T-helper 17 cell (primary cell): ENCODE measurements around the gene ACHE. TPM values are rescaled to one million over a fixed set of nuclear protein-coding genes. Genes with fewer than 3 reads are reported as not detected.
A peak's percentile ranks its signal among the peaks of the same experiment; 100 is the strongest.
"Not testable (repeated sequence)": the region's sequence is repeated elsewhere in the genome, so short reads cannot be mapped to it uniquely, and the experiment has no call there.

Experiments used
- ATAC-seq: fragments of 150-1000 bp; cut with Tn5 transposase; 2 replicates; pipeline ENCODE4 v1.10.0; 2021; ENCODE audit warnings: mild to moderate bottlenecking, moderate library complexity
- DNase-seq, 3 donors: peaks; one replicate each; pipeline versions ENCODE4 v3.0.0 to v3.0.0-alpha.2; 2020 to 2021
- H3K9me3 ChIP-seq: one replicate; pipeline ENCODE4 v1.7.0; 2013; ENCODE audit warnings: low read length, mild to moderate bottlenecking; ENCODE audit not compliant: control insufficient read depth, poor library complexity, severe bottlenecking
- H3K27ac Mint-ChIP-seq: one replicate; pipeline ENCODE4 v1.8.0; 2022; ENCODE audit warnings: mild to moderate bottlenecking, moderate library complexity, mixed read lengths
- H3K27me3 Mint-ChIP-seq: one replicate; pipeline ENCODE4 v1.8.0; 2022; ENCODE audit warnings: mixed read lengths
- H3K36me3 Mint-ChIP-seq: one replicate; pipeline ENCODE4 v1.8.0; 2022; ENCODE audit warnings: low read depth, mixed read lengths
- H3K4me1 Mint-ChIP-seq: one replicate; pipeline ENCODE4 v1.8.0; 2022; ENCODE audit warnings: mild to moderate bottlenecking, mixed read lengths
- H3K4me3 Mint-ChIP-seq: one replicate; pipeline ENCODE4 v1.8.0; 2022; ENCODE audit warnings: mild to moderate bottlenecking, moderate library complexity, mixed read lengths
- total RNA-seq, 4 donors: library from RNA in 2 of 4; stranded (reverse) in 2 of 4; gene quantifications; one replicate each; pipeline ENCODE4 v1.2.3 and lab custom pipeline; 2022 to 2026

The ACHE gene
- total RNA-seq, 2 donors from 2014 or later: 0.21 to 0.25 TPM

DNA sequence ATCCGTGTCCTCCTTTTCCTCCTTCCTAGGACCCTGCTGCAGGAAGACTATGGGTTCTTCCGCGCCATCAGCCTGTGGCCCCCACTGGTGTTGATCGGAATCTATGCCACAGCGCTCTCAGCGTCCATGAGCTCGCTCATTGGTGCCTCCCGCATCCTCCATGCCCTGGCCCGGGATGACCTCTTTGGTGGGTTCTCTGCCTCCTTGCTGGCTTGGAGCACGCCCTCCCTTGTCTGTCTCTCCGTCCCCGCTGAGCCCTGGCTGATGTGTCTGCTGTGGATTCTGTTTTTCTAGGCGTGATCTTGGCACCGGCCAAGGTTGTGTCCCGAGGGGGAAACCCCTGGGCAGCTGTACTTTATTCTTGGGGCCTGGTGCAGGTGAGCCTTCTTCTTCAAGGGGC, 35.8 kb downstream of the ACHE start:
- DNase-seq (no peak), ATAC-seq (no peak)
- H3K4me1 Mint-ChIP-seq: peaks cover 20% of the 10 kb centered on the region
- no peaks in the 10 kb centered on the region for H3K9me3 ChIP-seq
- H3K27me3 Mint-ChIP-seq: no peaks in the 10 kb centered on the region
- H3K36me3 Mint-ChIP-seq: peaks cover 7% of the 10 kb centered on the region
- H3K27ac Mint-ChIP-seq: peak overlapping the region; percentile 3
- no peak overlapping the region for H3K4me3 Mint-ChIP-seq

DNA sequence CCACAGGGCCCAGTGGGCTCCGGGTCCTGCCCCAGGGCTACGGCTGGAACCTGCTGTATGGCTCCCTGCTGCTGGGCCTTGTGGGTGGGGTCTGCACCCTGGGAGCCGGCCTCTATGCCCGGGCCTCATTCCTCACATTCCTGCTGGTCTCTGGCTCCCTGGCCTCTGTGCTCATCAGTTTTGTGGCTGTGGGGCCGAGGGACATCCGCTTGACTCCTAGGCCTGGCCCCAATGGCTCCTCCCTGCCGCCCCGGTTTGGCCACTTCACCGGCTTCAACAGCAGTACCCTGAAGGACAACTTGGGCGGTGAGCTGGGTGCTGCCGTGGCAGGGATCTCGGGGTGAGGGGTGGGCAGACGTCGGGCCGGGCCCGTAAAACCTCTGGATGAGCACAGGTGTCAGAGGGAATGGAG, 38.8 kb downstream of the ACHE start:
- H3K27me3 Mint-ChIP-seq: no peaks in the 10 kb centered on the region
- DNase-seq (no peak), ATAC-seq (no peak)
- H3K9me3 ChIP-seq: no peaks in the 10 kb centered on the region
- H3K36me3 Mint-ChIP-seq: peaks cover 3% of the 10 kb centered on the region
- H3K4me3 Mint-ChIP-seq: no peak overlapping the region
- peak overlapping the region; percentile 9 for H3K27ac Mint-ChIP-seq
- peaks cover 38% of the 10 kb centered on the region for H3K4me1 Mint-ChIP-seq

DNA sequence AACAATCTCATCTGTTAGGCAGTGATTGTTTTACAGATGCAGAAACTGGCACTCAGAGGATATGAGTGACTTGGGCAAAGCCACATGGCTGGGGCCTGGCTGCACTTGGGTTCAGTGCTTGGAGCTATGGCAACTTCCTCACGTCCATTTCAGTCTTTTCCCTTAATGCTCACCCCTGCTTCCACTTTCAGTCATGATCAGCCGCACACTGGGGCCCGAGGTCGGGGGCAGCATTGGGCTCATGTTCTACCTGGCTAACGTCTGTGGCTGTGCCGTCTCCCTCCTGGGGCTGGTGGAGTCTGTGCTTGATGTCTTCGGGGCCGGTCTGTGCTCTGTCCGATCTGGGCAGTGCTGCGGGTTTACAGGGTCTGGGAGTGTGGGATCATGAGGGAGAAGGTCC, 40.2 kb downstream of the ACHE start:
- H3K36me3 Mint-ChIP-seq: no peaks in the 10 kb centered on the region
- H3K27ac Mint-ChIP-seq: no peak overlapping the region
- peaks cover 39% of the 10 kb centered on the region for H3K4me1 Mint-ChIP-seq
- no peak for ATAC-seq
- H3K4me3 Mint-ChIP-seq: peak overlapping the region; percentile 12
- H3K27me3 Mint-ChIP-seq: no peaks in the 10 kb centered on the region
- DNase-seq: no peak
- no peaks in the 10 kb centered on the region for H3K9me3 ChIP-seq

DNA sequence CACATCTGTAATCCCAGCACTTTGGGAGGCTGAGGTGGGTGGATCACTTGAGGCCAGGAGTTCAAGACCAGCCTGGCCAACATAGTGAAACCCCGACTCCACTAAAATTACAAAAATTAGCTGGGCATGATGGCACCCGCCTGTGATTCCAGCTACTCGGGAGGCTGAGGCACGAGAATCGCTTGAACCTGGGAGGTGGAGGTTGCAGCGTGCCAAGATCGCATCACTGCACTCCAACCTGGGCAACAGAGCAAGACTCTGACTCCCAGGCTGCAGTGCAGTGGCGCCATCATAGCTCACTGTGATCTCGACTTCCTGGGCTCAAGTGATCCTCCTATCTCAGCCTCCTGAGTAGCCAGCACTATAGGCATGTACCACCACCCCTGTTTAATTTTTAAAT, 40.8 kb downstream of the ACHE start:
- not testable (repeated sequence) for DNase-seq, H3K9me3 ChIP-seq, H3K27ac Mint-ChIP-seq, H3K4me3 Mint-ChIP-seq, H3K36me3 Mint-ChIP-seq, ATAC-seq, H3K27me3 Mint-ChIP-seq
- H3K4me1 Mint-ChIP-seq: peaks cover 36% of the 10 kb centered on the region

DNA sequence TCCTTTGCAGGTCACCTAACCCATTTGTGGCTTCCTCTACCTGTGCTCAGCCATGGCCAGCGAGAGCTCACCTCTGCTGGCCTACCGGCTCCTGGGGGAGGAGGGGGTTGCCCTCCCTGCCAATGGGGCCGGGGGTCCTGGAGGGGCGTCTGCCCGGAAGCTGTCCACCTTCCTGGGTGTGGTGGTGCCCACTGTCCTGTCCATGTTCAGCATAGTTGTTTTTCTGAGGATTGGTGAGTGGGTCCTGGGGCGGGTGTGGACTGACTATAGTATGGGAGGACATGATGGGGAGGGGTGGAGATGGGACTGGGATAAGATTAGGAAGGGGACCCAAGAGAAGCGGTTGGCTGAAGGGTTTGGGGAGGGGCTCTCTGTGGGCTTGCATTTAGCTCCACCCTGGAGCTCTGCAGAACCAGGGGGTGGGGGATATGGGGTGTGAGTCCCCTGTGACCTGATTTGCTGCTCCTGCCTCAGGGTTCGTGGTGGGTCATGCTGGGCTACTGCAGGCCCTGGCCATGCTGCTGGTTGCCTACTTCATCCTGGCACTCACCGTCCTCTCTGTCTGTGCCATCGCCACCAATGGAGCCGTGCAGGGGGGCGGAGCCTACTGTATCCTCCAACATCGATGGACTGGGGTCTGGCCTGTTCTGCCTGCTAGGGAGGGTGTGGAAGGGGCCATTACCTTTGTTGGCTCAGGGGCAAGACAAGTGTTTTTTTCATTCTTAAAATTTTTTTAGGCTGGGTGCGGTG, 41.4 kb downstream of the ACHE start:
- peaks cover 33% of the 10 kb centered on the region for H3K4me1 Mint-ChIP-seq

DNA sequence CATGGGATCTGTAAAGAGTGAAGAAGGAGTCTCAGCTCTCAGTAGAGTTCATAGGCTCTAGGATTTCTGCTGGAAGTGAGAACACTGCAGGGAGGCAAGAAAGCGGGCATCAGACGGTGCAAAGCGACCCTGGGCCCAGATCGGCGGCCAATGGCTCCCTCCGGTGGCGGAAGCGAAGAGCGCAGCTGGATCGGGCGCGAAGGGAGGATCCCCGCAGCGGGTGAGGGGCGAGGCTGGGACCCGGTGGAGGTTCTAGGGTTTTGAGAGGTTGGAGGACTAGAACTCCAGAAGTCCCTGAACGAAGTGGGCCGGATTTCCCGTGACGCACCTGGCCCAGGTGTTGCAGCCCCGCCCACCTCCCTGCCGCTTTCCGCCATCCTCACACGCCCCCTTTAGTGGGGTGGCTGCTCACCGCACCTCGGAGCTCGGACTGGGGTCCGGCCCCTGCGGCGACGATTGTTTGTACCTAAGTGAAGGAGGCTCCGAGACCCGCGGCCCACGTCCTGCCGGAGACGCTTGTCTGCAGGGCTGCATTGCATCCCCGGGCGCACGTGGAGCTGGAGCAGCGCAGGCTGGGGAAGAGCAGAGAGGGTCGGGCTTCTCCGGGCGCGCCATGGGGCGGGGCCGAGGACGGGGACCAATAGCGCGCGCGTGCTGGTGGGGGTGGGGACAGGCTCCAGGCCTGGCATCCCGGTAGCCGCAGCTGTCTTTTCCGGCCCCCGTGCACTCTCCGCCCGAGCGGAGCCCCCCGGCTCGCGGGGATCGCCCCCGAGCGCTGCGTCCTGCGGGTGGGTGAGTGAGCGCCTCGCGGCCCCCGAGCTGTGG, 43.4 kb downstream of the ACHE start, which contains the start of gene SLC12A9:
Gene SLC12A9, plus strand, starts transcription at position 666 of the 825 bp plus-strand sequence. CDS start 1,485 bp downstream, outside the sequence.
- DNase-seq (peak; percentile 81 to 83 (median 82)), ATAC-seq (peak; percentile 94)
- no peaks in the 10 kb centered on the region for H3K27me3 Mint-ChIP-seq
- H3K27ac Mint-ChIP-seq: peak within 1 kb of the TSS; percentile 86
- H3K36me3 Mint-ChIP-seq: no peaks in the 10 kb centered on the region
- peak within 1 kb of the TSS; percentile 97 for H3K4me3 Mint-ChIP-seq
- peaks cover 29% of the 10 kb centered on the region for H3K4me1 Mint-ChIP-seq
- H3K9me3 ChIP-seq: no peaks in the 10 kb centered on the region

More for the DNA sequence above, 41.4 kb downstream of the ACHE start:
- H3K36me3 Mint-ChIP-seq: no peaks in the 10 kb centered on the region
- peak overlapping the region; percentile 47 for H3K27ac Mint-ChIP-seq
- H3K4me3 Mint-ChIP-seq: peak overlapping the region; percentile 97
- H3K27me3 Mint-ChIP-seq: no peaks in the 10 kb centered on the region
- DNase-seq (no peak), ATAC-seq (no peak)
- no peaks in the 10 kb centered on the region for H3K9me3 ChIP-seq

DNA sequence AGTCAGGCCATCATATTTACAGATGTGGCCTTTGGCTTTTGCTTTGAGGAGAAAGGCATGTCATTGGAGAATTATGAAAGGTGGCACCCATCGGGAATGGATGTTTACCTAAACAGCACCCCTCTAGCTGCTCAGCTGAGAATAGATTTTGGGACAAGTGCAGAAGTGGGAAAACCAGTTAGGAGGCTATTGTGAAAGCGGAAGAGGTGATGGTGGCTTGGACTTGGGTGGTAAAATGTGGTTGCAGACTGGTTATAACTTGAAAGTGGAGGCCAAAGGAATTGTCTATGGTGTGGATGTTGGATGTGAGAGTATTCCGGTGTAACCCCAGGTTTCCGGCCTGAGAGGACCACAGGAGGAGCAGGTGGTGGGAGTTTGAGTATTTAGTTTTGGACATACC, 48.3 kb downstream of the ACHE start:
- ATAC-seq (no peak), DNase-seq (no peak)
- H3K27me3 Mint-ChIP-seq: no peaks in the 10 kb centered on the region
- no peaks in the 10 kb centered on the region for H3K36me3 Mint-ChIP-seq
- no peaks in the 10 kb centered on the region for H3K9me3 ChIP-seq
- H3K4me1 Mint-ChIP-seq: peaks cover 8% of the 10 kb centered on the region
- H3K4me3 Mint-ChIP-seq: no peak overlapping the region
- no peak overlapping the region for H3K27ac Mint-ChIP-seq

DNA sequence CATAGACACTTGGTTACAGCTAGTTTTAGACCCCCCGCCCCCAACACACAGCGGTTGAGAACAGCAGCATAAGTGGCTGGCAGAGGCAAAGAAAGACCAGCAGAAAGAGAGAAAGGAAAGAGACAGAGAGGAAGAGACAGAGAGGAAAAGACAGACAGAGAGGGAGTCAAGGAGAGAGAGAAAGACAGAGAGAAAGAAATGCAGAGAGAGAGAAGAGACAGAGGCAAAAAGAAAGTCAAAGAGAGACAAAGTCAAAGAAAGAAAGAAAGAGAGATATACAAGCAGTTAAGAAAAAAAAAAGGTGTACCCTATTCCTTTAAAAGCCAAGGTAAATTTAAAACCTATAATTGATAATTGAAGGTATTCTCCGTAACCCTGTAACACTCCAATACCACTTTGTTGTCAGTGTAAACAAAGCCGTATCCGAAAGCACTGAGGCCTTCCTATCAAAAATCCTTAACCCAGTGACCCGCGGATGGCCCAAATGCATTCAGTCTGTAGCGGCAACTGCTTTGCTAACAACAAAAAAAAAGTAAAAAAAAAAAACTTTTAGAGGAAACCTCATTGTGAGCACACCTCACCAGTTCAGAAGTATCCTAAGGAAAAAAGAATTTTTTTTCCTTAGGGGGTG, 55.1 kb downstream of the ACHE start:
- DNase-seq (no peak), ATAC-seq (no peak)
- H3K27me3 Mint-ChIP-seq: no peaks in the 10 kb centered on the region
- H3K9me3 ChIP-seq: no peaks in the 10 kb centered on the region
- H3K27ac Mint-ChIP-seq: no peak overlapping the region
- H3K4me3 Mint-ChIP-seq: peak overlapping the region; percentile 69
- H3K4me1 Mint-ChIP-seq: peaks cover 8% of the 10 kb centered on the region
- no peaks in the 10 kb centered on the region for H3K36me3 Mint-ChIP-seq

Other genes with a start within 250 kb of the ACHE start
- not detected for gene ACTL6B, start 239.4 kb downstream of the ACHE start, total RNA-seq
- 100 to 1,000 TPM; 140 to 161 TPM for gene GNB2, start 222.1 kb downstream of the ACHE start, total RNA-seq
- gene GIGYF1, start 201.6 kb downstream of the ACHE start, total RNA-seq: 10 to 100 TPM; 70.3 to 71.5 TPM
- gene POP7, start 189.8 kb downstream of the ACHE start, total RNA-seq: 10 to 100 TPM; 10.1 to 12.4 TPM
- not detected for gene EPO, start 175.4 kb downstream of the ACHE start, total RNA-seq
- gene ZAN, start 162.3 kb downstream of the ACHE start, total RNA-seq: not detected
- 1 to 10 TPM; 4.7 to 6.6 TPM for gene EPHB4, start 68.4 kb downstream of the ACHE start, total RNA-seq
- gene SLC12A9, start 43.2 kb downstream of the ACHE start, total RNA-seq: 10 to 100 TPM; 43.9 to 50.9 TPM
- gene TRIP6, start 28.5 kb downstream of the ACHE start, total RNA-seq: 1 to 10 TPM; 8.5 to 9.8 TPM
- 100 to 1,000 TPM; 246 to 255 TPM for gene SRRT, start 20.8 kb downstream of the ACHE start, total RNA-seq
- 1 to 10 TPM; 1.6 to 2.2 TPM for gene UFSP1, start 6.2 kb downstream of the ACHE start, total RNA-seq
- gene MUC3A, start 53.6 kb upstream of the ACHE start, total RNA-seq: not detected
- 1 to 10 TPM in 1 of 2 donors, not detected in 1; 1.1 TPM for gene MUC12, start 73.7 kb upstream of the ACHE start, total RNA-seq
- gene MUC17, start 124.2 kb upstream of the ACHE start, total RNA-seq: not detected
- 10 to 100 TPM; 38.4 to 46.6 TPM for gene TRIM56, start 189.6 kb upstream of the ACHE start, total RNA-seq
- 1 to 10 TPM in 1 of 2 donors, under 1 TPM in 1; 0.32 to 2.5 TPM for gene SERPINE1, start 231.2 kb upstream of the ACHE start, total RNA-seq